ENCODE measurements around the gene CDH13.

Gene CDH13

GRCh38 chr16:83268169-83268568, 641.4 kb downstream of the CDH13 start:
- Histone ChIP-seq H3K4me3 (ENCODE audit: low read length) (no peak overlapping the region), H2BK15ac (replicated peaks; ENCODE audit: low read depth) (no peak overlapping the region), H2AK5ac (ENCODE audit: low read length) (no peak overlapping the region), H3K79me2 (ENCODE audit: control insufficient read depth, insufficient read depth, low read length) (no peaks in the 10 kb centered on the region), H3K36me3 (ENCODE audit: control insufficient read depth, insufficient read depth, low read length) (no peaks in the 10 kb centered on the region), H4K8ac (ENCODE audit: low read depth, low read length) (no peak overlapping the region), H3K23ac (ENCODE audit: low read length) (no peak overlapping the region), H3K56ac (ENCODE audit: low read length) (no peak overlapping the region), H3K9ac (ENCODE audit: low read length) (no peak overlapping the region), H3K27ac (ENCODE audit: low read depth, low read length) (no peak overlapping the region), H3K4me1 (ENCODE audit: control insufficient read depth, low read depth, low read length) (no peaks in the 10 kb centered on the region), H3K18ac (ENCODE audit: low read length) (no peak overlapping the region), H3K27me3 (ENCODE audit: insufficient read depth, low read length, poor library complexity) (no peaks in the 10 kb centered on the region), H4K5ac (ENCODE audit: low read length) (no peak overlapping the region), H3K79me1 (ENCODE audit: low read length) (no peaks in the 10 kb centered on the region), H2BK5ac (ENCODE audit: low read length) (no peak overlapping the region), H3K4me2 (ENCODE audit: low read length) (no peak overlapping the region), H2BK120ac (ENCODE audit: low read depth, low read length) (no peak overlapping the region), H3K4ac (ENCODE audit: low read depth, low read length) (no peak overlapping the region)
- DNase-seq: no peak
- WGBS (ENCODE audit: extremely low coverage, insufficient coverage, low lambda C conversion rate): no CpG with 5 or more reads among the region's 3 CpGs

- Histone ChIP-seq H3K18ac (ENCODE audit: low read length) (no peak overlapping the region), H3K27ac (ENCODE audit: low read depth, low read length) (no peak overlapping the region), H3K23ac (ENCODE audit: low read length) (no peak overlapping the region), H3K79me2 (ENCODE audit: control insufficient read depth, insufficient read depth, low read length) (no peaks in the 10 kb centered on the region), H3K4me3 (ENCODE audit: low read length) (no peak overlapping the region), H4K8ac (ENCODE audit: low read depth, low read length) (no peak overlapping the region), H3K4ac (ENCODE audit: low read depth, low read length) (no peak overlapping the region), H3K4me2 (ENCODE audit: low read length) (no peak overlapping the region), H4K5ac (ENCODE audit: low read length) (no peak overlapping the region), H2AK5ac (ENCODE audit: low read length) (no peak overlapping the region), H3K36me3 (ENCODE audit: control insufficient read depth, insufficient read depth, low read length) (no peaks in the 10 kb centered on the region), H3K9ac (ENCODE audit: low read length) (no peak overlapping the region), H3K27me3 (ENCODE audit: insufficient read depth, low read length, poor library complexity) (no peaks in the 10 kb centered on the region), H3K56ac (ENCODE audit: low read length) (no peak overlapping the region), H2BK120ac (ENCODE audit: low read depth, low read length) (no peak overlapping the region), H2BK15ac (replicated peaks; ENCODE audit: low read depth) (no peak overlapping the region), H3K4me1 (ENCODE audit: control insufficient read depth, low read depth, low read length) (no peaks in the 10 kb centered on the region), H3K79me1 (ENCODE audit: low read length) (no peaks in the 10 kb centered on the region), H2BK5ac (ENCODE audit: low read length) (no peak overlapping the region)
- no peak for DNase-seq
These were observed 642.3 kb downstream of the CDH13 start for GRCh38 chr16:83269048-83269447.

GRCh38 chr16:83269541-83269940, 642.8 kb downstream of the CDH13 start:
- H3K56ac ChIP-seq (ENCODE audit: low read length): no peak overlapping the region
- no peak overlapping the region for H3K18ac ChIP-seq (ENCODE audit: low read length)
- no peak overlapping the region for H4K5ac ChIP-seq (ENCODE audit: low read length)
- no CpG with 5 or more reads among the region's 2 CpGs for WGBS (ENCODE audit: extremely low coverage, insufficient coverage, low lambda C conversion rate)
- DNase-seq: no peak
- no peak overlapping the region for H3K4me2 ChIP-seq (ENCODE audit: low read length)
- no peak overlapping the region for H3K27ac ChIP-seq (ENCODE audit: low read depth, low read length)
- no peak overlapping the region for H2BK5ac ChIP-seq (ENCODE audit: low read length)
- H3K79me1 ChIP-seq (ENCODE audit: low read length): no peaks in the 10 kb centered on the region
- no peaks in the 10 kb centered on the region for H3K79me2 ChIP-seq (ENCODE audit: control insufficient read depth, insufficient read depth, low read length)
- H2AK5ac ChIP-seq (ENCODE audit: low read length): no peak overlapping the region
- H4K8ac ChIP-seq (ENCODE audit: low read depth, low read length): no peak overlapping the region
- H3K36me3 ChIP-seq (ENCODE audit: control insufficient read depth, insufficient read depth, low read length): no peaks in the 10 kb centered on the region
- H2BK15ac ChIP-seq (replicated peaks; ENCODE audit: low read depth): no peak overlapping the region
- H2BK120ac ChIP-seq (ENCODE audit: low read depth, low read length): no peak overlapping the region
- no peaks in the 10 kb centered on the region for H3K4me1 ChIP-seq (ENCODE audit: control insufficient read depth, low read depth, low read length)
- no peak overlapping the region for H3K9ac ChIP-seq (ENCODE audit: low read length)
- H3K4me3 ChIP-seq (ENCODE audit: low read length): no peak overlapping the region
- no peak overlapping the region for H3K4ac ChIP-seq (ENCODE audit: low read depth, low read length)
- no peak overlapping the region for H3K23ac ChIP-seq (ENCODE audit: low read length)
- no peaks in the 10 kb centered on the region for H3K27me3 ChIP-seq (ENCODE audit: insufficient read depth, low read length, poor library complexity)

GRCh38 chr16:83270061-83270460, 643.3 kb downstream of the CDH13 start:
- no peak overlapping the region for H3K4ac ChIP-seq (ENCODE audit: low read depth, low read length)
- WGBS (ENCODE audit: extremely low coverage, insufficient coverage, low lambda C conversion rate): no CpG with 5 or more reads among the region's 4 CpGs
- no peaks in the 10 kb centered on the region for H3K4me1 ChIP-seq (ENCODE audit: control insufficient read depth, low read depth, low read length)
- H2BK5ac ChIP-seq (ENCODE audit: low read length): no peak overlapping the region
- no peak overlapping the region for H4K8ac ChIP-seq (ENCODE audit: low read depth, low read length)
- no peak overlapping the region for H2BK120ac ChIP-seq (ENCODE audit: low read depth, low read length)
- no peak overlapping the region for H3K18ac ChIP-seq (ENCODE audit: low read length)
- H3K56ac ChIP-seq (ENCODE audit: low read length): no peak overlapping the region
- no peaks in the 10 kb centered on the region for H3K36me3 ChIP-seq (ENCODE audit: control insufficient read depth, insufficient read depth, low read length)
- no peaks in the 10 kb centered on the region for H3K27me3 ChIP-seq (ENCODE audit: insufficient read depth, low read length, poor library complexity)
- H3K9ac ChIP-seq (ENCODE audit: low read length): no peak overlapping the region
- no peak overlapping the region for H3K27ac ChIP-seq (ENCODE audit: low read depth, low read length)
- H3K79me1 ChIP-seq (ENCODE audit: low read length): no peaks in the 10 kb centered on the region
- DNase-seq: no peak
- no peak overlapping the region for H3K23ac ChIP-seq (ENCODE audit: low read length)
- no peak overlapping the region for H3K4me2 ChIP-seq (ENCODE audit: low read length)
- H2BK15ac ChIP-seq (replicated peaks; ENCODE audit: low read depth): no peak overlapping the region
- H3K79me2 ChIP-seq (ENCODE audit: control insufficient read depth, insufficient read depth, low read length): no peaks in the 10 kb centered on the region
- H2AK5ac ChIP-seq (ENCODE audit: low read length): no peak overlapping the region
- H4K5ac ChIP-seq (ENCODE audit: low read length): no peak overlapping the region
- H3K4me3 ChIP-seq (ENCODE audit: low read length): no peak overlapping the region

GRCh38 chr16:83270640-83271039, 643.9 kb downstream of the CDH13 start:
- Histone ChIP-seq H3K4ac (ENCODE audit: low read depth, low read length) (no peak overlapping the region), H3K27ac (ENCODE audit: low read depth, low read length) (no peak overlapping the region), H3K18ac (ENCODE audit: low read length) (no peak overlapping the region), H3K9ac (ENCODE audit: low read length) (no peak overlapping the region), H3K27me3 (ENCODE audit: insufficient read depth, low read length, poor library complexity) (no peaks in the 10 kb centered on the region), H3K79me2 (ENCODE audit: control insufficient read depth, insufficient read depth, low read length) (no peaks in the 10 kb centered on the region), H2BK15ac (replicated peaks; ENCODE audit: low read depth) (no peak overlapping the region), H2BK120ac (ENCODE audit: low read depth, low read length) (no peak overlapping the region), H2AK5ac (ENCODE audit: low read length) (no peak overlapping the region), H2BK5ac (ENCODE audit: low read length) (no peak overlapping the region), H4K5ac (ENCODE audit: low read length) (no peak overlapping the region), H3K56ac (ENCODE audit: low read length) (no peak overlapping the region), H3K23ac (ENCODE audit: low read length) (no peak overlapping the region), H3K4me3 (ENCODE audit: low read length) (no peak overlapping the region), H3K79me1 (ENCODE audit: low read length) (no peaks in the 10 kb centered on the region), H3K4me2 (ENCODE audit: low read length) (no peak overlapping the region), H3K36me3 (ENCODE audit: control insufficient read depth, insufficient read depth, low read length) (no peaks in the 10 kb centered on the region), H4K8ac (ENCODE audit: low read depth, low read length) (no peak overlapping the region), H3K4me1 (ENCODE audit: control insufficient read depth, low read depth, low read length) (no peaks in the 10 kb centered on the region)
- no peak for DNase-seq
- whole genome bisulfite sequencing (ENCODE audit: extremely low coverage, insufficient coverage, low lambda C conversion rate): no CpG with 5 or more reads among the region's 3 CpGs

GRCh38 chr16:83271123-83271522, 644.4 kb downstream of the CDH13 start:
- DNase-seq: no peak
- Histone ChIP-seq H3K56ac (ENCODE audit: low read length) (no peak overlapping the region), H3K4me2 (ENCODE audit: low read length) (no peak overlapping the region), H3K23ac (ENCODE audit: low read length) (no peak overlapping the region), H4K8ac (ENCODE audit: low read depth, low read length) (no peak overlapping the region), H4K5ac (ENCODE audit: low read length) (no peak overlapping the region), H3K79me2 (ENCODE audit: control insufficient read depth, insufficient read depth, low read length) (no peaks in the 10 kb centered on the region), H3K36me3 (ENCODE audit: control insufficient read depth, insufficient read depth, low read length) (no peaks in the 10 kb centered on the region), H3K4ac (ENCODE audit: low read depth, low read length) (no peak overlapping the region), H3K79me1 (ENCODE audit: low read length) (no peaks in the 10 kb centered on the region), H3K4me1 (ENCODE audit: control insufficient read depth, low read depth, low read length) (no peaks in the 10 kb centered on the region), H3K4me3 (ENCODE audit: low read length) (no peak overlapping the region), H2BK5ac (ENCODE audit: low read length) (no peak overlapping the region), H2AK5ac (ENCODE audit: low read length) (no peak overlapping the region), H3K27me3 (ENCODE audit: insufficient read depth, low read length, poor library complexity) (no peaks in the 10 kb centered on the region), H3K9ac (ENCODE audit: low read length) (no peak overlapping the region), H2BK120ac (ENCODE audit: low read depth, low read length) (no peak overlapping the region), H2BK15ac (replicated peaks; ENCODE audit: low read depth) (no peak overlapping the region), H3K27ac (ENCODE audit: low read depth, low read length) (no peak overlapping the region), H3K18ac (ENCODE audit: low read length) (no peak overlapping the region)
- no CpG with 5 or more reads among the region's 2 CpGs for WGBS (ENCODE audit: extremely low coverage, insufficient coverage, low lambda C conversion rate)

All from mesendoderm (in vitro differentiated cells).